GM21367 (cell line): ENCODE data around the gene SNX21.
"Not testable (repeated sequence)": the region's sequence is repeated elsewhere in the genome, so short reads cannot be mapped to it uniquely, and the experiment has no call there.

ENCODE experiments used
- ATAC-seq: cut with Tn5 transposase; IDR thresholded peaks from one replicate; pipeline ENCODE4 v1.9.1; 2021; ENCODE audit not compliant: unreplicated experiment

SNX21 gene

DNA sequence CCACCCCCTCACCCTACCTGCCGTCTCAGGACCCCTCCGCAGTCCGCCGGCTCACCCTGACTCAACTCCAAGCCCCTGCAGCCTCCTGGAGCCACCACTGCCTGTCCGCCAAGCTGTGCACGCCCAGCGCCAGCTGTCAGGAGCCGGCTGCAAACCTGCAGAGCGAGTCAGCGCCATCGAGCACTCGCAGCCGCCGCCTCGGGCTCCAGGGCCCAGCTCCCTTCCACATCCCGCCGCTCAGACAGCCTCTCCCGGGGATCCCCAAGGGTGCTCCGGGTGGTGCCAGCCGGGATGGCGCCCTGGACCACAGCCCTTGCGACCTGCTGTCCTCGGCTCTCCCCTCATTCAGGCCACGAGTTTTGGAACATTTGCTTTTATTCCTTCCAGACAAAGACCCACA, 10.7 kb upstream of the SNX21 start:
- no peak for ATAC-seq

DNA sequence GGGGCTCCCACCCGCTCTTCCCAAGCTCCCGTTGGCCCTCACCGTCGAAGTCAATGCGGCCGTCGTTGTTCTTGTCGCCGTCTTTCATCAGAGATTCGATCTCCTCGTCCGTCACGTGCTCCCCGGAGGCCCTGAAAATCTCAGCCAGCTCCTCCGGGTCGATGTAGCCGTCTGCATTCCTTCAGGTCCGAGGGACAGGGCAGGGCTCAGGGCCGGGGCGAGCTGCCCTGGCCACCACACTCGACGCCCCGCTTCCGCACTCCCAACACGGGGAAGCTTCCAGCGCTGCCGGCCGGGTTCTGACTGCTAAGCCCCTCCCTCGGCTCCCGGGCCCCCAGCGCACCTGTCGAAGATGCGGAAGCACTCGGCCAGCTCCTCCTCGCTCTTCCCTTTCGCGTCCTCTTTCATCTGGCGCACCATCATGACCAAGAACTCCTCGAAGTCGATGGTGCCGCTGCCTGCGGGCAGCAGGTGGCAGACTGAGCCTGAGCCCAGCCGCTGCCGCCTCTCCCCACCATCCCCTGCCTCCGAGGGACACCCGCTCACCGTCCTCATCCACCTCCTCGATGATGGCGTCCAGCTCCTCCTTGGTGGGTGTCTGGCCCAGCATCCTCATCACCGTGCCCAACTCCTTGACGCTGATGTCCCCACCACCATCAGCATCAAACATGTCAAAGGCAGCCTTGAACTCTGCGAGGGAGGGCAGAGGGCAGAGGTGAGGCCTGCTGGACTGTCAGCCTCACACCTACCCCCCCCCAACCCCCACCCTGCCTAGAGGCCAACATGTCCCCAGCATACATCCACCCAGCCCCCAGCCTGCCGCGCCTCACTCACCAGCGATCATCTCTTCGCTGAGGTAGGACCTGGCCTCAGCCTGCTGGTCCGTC, 9.4 kb upstream of the SNX21 start:
- no peak for ATAC-seq

DNA sequence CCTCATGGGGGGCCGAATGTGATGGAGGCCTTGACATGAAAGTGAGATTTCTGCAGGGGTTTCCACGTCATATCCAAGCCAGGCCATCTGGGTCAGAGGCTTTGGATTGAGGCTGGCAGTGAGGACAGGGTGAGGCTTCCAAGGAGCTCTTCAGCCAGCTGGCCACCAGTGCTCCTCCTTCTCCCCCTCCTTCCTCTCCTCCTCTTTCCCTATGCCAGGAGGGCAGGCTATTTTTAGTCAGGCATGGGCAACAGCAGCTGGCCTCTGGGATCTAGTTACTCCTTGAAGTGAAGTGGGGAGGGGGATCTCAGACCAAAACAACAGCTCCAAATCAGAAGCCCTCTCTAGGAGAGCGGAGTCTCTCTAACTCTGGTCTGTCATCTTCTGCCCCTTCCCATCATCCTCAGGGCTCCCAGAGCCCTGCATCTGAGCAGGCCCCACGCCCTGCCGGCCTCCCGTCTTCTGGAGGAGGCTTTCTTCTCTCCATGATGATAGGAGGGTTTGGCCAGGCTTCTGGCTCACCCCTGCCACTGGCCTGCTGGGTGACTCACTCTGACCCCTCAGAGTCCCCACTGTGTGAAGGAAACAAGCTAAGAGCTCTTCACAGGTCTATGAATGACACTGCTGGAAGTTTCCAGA, 7.1 kb upstream of the SNX21 start:
- no peak for ATAC-seq

DNA sequence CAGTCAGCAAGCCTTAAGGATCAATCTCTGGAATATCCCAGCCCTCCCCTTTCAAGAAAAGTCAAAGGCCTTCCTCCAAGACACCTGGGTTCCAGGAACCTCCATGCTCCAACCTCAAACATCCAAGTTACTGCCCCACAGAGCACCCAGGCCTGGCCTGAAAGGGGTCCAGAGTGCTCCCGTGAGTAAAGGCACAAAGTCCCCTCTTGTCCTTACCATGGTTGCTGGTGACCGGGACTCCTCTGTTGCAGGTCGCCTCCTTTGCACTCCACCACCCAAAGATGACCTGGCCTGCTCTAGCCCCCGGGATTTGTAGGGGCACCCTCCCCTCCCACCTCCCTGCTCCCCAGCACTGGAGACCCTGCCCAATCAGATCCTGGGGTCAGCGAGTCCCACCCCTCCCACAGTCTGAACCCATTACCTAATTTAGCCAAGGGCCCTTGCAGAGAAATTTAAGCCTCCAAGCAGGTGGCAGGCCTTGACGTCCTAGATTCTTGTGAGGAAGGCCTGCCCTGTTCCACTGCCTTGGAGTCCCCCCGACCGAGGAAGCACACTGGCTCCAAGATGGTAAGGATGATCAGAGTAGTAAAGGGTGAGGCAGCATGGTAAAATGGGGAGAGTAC, 6.5 kb upstream of the SNX21 start, which contains the start of gene TNNC2:
Gene TNNC2 (minus strand): TSS at position 283 of the 623 bp plus-strand sequence. CDS start 64 bp downstream, at position 219.
- ATAC-seq = no peak

DNA sequence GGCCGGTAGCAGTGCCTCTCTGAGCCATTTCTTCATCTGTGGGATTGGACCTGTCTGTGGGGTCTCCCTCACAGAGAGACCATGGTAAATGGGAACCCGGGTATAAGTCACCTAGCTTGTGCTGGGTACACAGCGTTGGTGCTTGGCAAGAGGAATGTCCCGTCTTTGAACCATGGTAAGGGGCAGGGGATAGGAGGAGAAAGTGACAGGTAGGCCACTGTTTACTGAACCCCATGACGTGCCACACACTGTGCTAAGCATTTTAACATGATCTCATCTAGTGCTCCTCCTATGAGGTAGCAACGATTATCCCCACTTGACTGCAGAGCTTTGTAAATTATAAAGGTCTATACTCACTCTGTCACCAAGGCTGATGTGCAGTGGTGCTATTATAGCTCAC, 5.9 kb upstream of the SNX21 start:
- ATAC-seq = no peak

DNA sequence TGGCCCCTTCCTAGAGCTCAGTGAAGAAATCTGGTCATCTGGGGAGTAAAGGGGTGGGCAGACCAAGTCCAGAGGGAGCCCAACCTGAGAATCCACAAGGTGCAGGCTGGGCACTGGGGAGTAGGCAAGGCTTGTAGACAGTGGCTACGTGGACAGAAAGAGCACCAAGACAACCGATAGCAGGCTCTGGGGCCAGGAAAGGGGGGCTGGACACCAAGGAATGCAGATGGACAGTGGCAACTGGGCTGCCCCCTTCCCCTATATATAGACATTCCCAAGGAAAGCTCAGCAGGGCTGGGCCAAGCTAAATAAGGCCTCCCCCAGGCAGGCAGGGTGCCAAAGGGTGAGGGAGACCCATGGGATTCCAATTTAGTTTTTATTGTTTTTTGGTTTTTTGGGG, 5.0 kb upstream of the SNX21 start:
- ATAC-seq = no peak

DNA sequence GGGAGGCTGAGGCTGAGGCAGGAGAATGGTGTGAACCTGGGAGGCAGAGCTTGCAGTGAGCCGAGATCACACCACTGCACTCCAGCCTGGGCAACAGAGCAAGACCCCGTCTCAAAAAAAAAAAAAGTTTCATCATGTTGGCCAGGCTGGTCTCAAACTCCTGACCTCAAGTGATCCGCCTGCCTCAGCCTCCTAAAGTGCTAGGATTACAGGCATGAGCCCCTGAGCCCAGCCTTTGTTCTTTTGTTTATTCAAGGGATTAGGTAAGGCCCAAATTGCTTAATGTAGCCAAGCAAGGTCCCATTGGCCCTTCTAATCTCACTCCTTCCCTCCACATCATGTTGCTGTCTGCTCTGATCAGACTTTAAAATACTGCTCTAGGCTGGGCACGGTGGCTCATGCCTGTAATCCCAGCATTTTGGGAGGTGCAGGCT, 3.9 kb upstream of the SNX21 start:
- not testable (repeated sequence) for ATAC-seq

DNA sequence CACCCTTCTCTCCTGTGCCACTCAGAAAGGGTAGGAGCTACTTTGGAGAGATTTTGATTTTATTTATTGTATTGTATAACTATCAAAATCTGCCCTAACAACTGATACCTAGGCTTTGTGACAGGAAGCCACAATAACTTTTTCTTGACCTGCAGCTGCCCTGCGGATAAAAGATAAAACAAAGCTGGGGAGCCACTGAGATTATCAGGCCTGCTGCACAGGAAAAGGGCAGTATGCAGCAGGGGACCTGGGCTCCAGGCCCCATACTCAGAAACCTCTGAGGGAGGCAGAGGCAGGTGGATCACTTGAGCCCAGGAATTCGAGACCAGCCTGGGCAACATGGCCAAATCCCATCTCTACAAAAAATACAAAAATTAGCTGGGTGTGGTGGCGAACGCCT, 980 bp upstream of the SNX21 start:
- ATAC-seq = no peak

DNA sequence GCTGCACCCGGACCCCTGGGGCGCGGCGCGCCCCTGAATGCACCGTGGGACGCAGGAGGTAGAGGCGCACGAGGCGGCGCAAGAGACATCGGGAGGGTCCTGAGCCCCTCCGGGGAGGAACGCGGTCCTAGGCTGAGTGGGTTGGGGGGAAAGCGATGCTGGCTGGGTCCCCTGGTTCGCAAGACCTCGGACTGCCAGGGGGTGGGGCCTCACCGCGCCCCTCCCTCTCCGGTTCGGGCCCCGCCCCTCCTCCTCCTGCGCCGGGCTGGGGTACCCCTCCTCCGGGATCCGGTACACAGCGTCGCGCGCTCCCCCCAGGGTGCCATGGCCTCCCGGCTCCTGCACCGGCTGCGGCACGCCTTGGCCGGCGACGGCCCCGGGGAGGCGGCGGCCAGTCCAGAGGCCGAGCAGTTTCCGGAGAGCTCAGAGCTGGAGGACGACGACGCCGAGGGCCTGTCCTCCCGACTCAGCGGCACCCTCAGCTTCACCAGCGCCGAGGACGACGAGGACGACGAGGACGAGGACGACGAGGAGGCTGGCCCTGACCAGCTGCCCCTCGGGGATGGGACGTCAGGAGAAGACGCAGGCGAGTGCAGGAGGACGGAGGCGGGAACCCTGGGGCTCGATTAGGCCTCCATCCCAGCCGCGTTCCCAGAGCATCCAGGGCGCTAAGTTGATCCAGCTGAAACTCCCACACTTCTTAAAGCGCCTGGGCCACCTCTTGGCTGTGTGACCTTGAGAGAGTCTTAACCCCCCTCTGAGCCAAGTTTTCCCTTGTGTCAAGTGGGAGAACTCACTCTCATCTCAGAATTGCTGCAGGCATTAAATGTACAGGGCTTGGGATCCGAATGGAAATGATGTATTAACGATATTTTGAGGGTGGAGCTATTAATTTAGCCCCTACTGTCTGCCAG, 541 bp downstream of the SNX21 start:
- no peak for ATAC-seq

DNA sequence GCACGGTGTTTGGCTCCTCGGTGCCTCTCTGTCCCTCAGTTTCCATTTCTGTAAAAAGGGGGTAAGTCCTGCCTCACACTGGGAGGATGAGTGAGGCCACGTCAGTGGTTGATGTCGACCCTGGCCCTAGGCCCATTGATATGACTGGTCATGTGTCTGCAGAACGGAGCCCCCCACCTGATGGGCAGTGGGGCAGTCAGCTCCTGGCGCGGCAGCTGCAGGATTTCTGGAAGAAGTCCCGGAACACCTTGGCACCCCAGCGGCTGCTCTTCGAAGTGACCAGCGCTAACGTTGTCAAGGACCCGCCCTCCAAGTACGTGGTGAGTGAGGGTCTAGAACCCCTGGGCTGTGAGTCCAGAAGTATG, 1.2 kb downstream of the SNX21 start:
- ATAC-seq = no peak

DNA sequence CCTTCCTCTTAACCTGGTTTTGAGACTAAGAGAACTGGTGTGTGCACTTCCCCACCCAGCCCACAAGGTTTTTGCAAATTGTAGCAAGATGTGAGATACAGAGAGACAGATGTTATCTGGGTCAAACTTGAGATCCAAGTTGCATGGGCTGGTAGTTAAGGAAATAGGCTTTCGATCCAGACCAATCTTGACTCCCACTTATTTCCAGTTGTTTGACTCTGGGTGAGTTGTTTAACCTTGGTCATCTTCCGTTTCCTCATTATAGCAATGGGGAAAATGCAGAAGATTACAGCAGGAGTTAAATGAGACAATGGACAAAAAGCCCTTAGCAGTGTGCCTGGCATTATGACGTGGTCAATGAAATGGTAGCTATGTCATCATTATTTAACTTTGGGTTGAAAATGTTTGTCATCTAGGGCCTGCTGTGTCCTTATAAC, 1.7 kb downstream of the SNX21 start:
- no peak for ATAC-seq

DNA sequence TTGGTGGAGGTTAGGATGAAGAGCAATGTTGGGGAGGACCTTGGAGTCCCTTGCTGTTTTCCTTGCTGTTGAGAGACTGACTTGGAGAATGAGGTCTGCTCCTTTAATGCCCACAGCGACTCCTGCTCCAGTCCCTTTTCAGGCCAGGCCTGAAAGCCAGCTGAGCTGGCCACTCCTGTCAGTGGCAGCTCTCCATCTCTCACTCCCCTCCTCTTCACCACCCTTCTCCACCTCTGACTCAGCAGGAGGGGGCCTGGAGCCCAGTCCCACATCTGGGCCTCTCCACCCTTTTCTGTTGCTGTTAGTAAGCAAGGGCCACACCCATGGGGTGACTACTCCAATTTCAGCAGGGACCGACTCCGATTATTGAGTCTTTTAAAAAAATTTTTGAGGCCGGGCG, 2.2 kb downstream of the SNX21 start:
- ATAC-seq = no peak

DNA sequence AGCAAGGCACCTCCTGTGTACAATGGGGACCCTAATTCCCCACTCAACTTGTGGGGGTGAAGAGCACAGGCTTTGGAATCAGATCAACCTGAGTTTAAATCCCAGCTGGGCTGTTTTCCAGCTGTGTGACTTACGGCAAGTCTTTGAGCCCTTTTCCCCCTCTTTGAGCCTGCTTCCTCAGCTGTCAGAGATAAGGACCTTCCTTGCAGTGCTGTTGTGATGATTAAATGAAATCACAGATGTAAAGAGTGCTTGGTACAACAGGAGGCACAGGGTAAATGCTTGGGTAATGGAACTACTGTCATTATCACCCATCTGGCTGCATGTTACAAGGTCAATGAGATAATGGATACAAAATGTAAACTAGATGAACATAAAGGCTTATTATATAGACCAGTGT, 3.2 kb downstream of the SNX21 start:
- no peak for ATAC-seq

DNA sequence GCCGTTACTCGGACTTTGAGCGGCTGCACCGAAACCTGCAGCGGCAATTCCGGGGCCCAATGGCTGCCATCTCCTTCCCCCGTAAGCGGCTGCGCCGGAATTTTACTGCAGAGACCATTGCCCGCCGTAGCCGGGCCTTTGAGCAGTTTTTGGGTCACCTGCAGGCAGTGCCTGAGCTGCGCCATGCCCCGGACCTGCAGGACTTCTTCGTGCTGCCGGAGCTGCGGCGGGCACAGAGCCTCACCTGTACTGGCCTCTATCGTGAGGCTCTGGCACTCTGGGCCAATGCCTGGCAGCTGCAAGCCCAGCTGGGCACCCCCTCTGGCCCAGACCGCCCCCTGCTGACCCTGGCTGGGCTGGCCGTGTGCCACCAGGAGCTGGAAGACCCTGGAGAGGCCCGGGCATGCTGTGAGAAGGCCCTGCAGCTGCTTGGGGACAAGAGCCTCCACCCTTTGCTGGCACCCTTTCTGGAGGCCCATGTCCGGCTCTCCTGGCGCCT, 7.2 kb downstream of the SNX21 start:
- ATAC-seq = no peak

DNA sequence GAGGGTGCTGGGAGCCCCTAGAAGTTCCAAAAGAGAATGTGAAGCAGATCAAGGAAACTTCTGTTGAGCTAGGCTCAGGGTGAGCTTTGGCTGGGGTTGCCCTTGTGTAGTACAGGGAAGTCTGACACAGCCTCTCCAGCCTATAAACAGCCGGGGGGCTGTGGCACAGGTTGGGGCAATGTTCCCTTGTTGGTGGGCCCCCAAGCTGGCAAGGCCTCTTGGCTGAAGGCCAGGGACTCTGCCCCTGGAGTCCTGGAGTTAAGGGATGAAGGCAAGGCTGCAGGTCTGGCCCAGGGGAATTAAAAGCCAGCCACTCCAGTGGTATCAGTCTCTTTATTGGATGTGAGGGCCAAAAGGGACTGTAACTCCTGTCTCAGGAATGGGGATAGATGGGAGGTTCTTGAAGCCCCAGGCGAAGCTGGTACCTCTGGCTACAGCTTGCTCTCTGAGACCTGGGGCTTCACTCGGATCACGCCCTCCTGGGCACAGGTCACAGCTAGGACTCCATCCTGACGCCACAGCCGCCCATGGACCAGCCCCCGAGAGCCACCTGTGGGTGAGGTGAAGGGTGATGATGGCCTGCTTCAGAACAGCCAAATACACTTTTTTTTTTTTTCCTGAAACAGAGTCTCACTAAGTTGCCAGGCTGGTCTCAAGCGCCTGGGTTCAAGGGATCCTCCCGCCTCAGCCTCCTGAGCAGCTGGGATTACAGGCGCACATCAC, 8.0 kb downstream of the SNX21 start:
- no peak for ATAC-seq

DNA sequence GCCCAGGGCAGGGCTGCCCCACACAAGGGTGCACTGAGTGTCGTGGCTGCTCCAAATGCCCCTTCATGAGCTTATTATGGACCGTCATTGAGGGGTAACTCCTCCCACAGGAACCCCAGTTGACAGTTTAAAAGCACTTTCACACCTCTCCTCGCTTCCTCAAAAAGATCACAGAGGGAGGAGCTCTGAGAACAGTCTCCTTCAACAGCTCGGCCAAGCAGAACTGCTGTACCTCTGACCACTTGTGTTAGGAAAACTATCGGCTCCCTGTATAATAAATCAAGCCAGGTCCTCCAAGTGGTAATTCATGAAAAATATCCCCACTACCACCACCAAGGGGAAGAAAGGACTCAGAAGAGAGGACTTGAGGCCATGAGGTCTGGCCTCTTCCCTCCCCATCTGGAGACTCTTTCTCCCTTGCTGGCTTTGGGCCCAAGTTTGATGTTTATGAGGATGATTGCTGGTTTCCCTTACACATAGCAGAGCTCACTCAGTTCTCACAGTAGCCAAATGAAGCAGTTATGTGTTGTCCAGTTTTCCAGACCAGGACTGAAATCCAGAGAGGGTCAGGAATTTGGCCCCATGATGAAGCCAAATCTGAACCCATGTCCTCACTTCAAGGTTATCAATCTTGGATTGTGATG, 8.7 kb downstream of the SNX21 start:
- peak; percentile 60 for ATAC-seq

DNA sequence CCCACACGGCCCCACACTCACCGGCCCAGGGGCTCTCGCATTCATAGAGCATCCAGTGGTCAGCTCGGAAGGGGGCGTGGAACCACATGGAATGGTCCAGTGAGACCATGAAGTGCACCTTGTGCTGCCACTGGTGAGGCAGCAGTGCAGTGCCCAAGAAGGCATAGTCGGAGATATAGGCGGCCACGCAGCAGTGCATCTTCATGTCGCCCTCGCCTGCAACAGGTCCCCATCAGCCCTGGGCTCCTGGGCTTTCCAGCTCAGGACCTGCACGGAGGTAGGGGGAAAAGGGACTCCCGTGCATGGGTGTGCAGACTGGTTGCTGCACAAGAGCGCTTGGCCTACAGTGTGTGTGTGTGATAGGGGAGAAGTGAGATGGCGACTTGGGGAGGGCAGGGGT, 9.9 kb downstream of the SNX21 start:
- ATAC-seq = no peak

DNA sequence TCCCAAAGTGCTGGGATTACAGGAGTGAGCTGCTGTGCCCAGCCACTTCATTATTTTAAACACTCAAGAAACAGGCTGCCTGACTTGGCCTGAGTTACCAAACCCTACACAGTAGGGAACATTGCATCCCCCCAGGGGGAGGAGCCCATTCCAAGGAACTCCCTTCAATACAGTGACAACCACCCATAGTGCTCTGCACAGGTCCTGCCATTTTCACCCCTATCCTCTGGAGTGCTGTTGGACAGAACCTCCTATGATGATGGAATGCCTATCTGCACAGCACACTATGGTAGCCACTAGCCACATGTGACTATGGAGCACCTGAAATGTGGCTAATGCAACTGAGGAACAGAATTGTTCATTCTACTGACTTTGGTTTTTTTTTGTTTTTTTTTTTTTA, 11.9 kb downstream of the SNX21 start:
- ATAC-seq = no peak

DNA sequence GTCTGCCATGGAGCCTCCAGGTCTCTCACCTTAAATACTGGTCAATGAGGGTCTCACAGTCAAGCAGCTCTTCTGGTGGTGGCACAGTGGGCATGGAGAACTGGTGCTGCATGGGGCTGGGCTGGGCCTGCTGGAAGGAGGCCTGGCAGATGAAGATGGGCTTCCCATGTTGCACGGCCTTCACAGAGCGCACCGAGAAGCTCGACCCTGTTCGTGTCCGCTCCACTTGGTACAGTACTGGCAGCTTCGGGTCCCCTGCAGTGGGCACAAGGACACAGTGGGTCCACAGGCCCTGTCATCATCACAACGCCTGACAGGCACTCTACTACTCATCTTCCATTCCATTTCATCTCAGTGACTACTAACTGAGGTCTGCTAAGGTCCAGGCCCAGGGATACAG, 14.8 kb downstream of the SNX21 start:
- ATAC-seq = no peak
